HepG2 (cell line): ENCODE data around the gene FOXP3.

Experiments used
- ZBTB38 ChIP-seq: sonication (generic); formaldehyde crosslinking; IDR thresholded peaks from 2 replicates; pipeline ENCODE4 v1.5.1; 2020; ENCODE audit warnings: mild to moderate bottlenecking, missing genetic modification reagents
- ZNF33B ChIP-seq: sonication (generic); formaldehyde crosslinking; IDR thresholded peaks from 2 replicates; pipeline ENCODE4 v1.5.1; 2020; ENCODE audit warnings: mild to moderate bottlenecking, missing genetic modification reagents
- TF ChIP-seq, protein P1 (sequence below): IDR thresholded peaks from 2 replicates; pipeline ENCODE4 v1.6.1; 2012; ENCODE audit warnings: inconsistent platforms

DNA sequence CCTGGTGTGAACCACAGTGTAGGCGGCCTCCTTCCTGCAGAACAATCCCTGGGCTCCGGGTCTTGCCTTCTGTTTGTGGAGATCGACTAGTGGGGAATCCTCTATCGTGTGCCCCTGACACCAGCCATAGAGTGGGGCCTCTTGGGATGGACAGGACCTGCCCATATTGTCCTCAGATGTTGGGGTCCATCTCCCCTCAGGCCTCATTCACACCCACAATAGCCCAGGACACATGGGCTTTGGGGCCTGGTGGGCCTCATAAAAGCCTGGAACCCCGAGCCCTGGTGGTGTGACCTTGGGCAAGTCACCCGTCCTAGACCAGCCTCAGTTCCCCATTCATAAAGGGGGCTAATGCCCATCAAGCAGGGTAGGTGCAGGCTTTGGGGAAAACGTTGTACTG is 25.7 kb upstream of the FOXP3 start:
- TF ChIP-seq ZBTB38 = no peak
- TF ChIP-seq ZNF33B (CRISPR knock-in tag) = no peak
- TF ChIP-seq, protein P1, sequence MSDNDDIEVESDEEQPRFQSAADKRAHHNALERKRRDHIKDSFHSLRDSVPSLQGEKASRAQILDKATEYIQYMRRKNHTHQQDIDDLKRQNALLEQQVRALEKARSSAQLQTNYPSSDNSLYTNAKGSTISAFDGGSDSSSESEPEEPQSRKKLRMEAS = no peak
